Body of pancreas (tissue), 4 donors: Measurements from ENCODE around the gene ABCC12.

ENCODE experiments used
- POLR2A ChIP-seq, 3 donors: fragments of 450-650 bp; IDR thresholded peaks; one replicate each; pipeline ENCODE4 v1.6.1; 2016; ENCODE audit warnings: antibody characterized with exemption in 3 of 3, mild to moderate bottlenecking in 2 of 3
- TF ChIP-seq, protein P1 (sequence below), 7 experiments: fragments of 450-650 bp in 4 of 7; fragments of 200-600 bp in 3 of 7; sonication (generic) in 3 of 7; IDR thresholded peaks; one replicate each; pipeline ENCODE4 v1.5.1; 2016 to 2019; ENCODE audit warnings: antibody characterized with exemption in 7 of 7

DNA sequence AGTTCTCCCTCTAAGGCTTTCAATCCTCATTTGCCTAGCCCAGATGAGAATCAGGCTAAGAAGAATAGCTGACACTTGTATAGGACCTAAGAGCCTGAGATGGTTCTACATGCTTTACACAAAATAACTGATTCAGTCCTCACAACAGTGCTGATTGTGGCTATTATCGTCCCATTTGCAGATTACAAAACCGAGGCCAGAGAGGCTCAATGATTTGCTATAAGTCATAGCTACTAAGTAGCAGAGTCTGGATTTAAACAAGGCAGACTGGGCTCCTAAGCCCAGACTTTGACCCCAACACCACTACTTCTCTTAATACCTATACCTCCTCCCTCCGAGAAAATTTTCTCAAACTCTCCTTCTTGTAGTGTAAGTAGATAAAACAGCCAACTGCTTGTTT, 23.1 kb downstream of the ABCC12 start:
- TF ChIP-seq POLR2A (IDR thresholded peaks at IDR 0.05): no peak
- TF ChIP-seq, protein P1, sequence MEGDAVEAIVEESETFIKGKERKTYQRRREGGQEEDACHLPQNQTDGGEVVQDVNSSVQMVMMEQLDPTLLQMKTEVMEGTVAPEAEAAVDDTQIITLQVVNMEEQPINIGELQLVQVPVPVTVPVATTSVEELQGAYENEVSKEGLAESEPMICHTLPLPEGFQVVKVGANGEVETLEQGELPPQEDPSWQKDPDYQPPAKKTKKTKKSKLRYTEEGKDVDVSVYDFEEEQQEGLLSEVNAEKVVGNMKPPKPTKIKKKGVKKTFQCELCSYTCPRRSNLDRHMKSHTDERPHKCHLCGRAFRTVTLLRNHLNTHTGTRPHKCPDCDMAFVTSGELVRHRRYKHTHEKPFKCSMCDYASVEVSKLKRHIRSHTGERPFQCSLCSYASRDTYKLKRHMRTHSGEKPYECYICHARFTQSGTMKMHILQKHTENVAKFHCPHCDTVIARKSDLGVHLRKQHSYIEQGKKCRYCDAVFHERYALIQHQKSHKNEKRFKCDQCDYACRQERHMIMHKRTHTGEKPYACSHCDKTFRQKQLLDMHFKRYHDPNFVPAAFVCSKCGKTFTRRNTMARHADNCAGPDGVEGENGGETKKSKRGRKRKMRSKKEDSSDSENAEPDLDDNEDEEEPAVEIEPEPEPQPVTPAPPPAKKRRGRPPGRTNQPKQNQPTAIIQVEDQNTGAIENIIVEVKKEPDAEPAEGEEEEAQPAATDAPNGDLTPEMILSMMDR (IDR thresholded peaks at IDR 0.05): no peak
